A673 (cell line): Measurements from ENCODE around the gene ASPSCR1.

Source experiments
- EZH2 ChIP-seq: fragments of 200-600 bp; sonication (generic); IDR thresholded peaks from 2 replicates; pipeline ENCODE4 v1.6.1; 2017; ENCODE audit warnings: borderline replicate concordance, low read depth, mild to moderate bottlenecking, mixed read lengths, antibody characterized with exemption, low read length; ENCODE audit not compliant: poor library complexity, severe bottlenecking
- TF ChIP-seq, protein P1 (sequence below): fragments of 300-800, 200-600 bp; sonication (generic); conservative IDR thresholded peaks from 2 replicates; pipeline ENCODE4 v1.5.1; 2017; ENCODE audit warnings: low read depth, mild to moderate bottlenecking, antibody characterized with exemption, low read length, moderate library complexity, mixed read lengths

DNA sequence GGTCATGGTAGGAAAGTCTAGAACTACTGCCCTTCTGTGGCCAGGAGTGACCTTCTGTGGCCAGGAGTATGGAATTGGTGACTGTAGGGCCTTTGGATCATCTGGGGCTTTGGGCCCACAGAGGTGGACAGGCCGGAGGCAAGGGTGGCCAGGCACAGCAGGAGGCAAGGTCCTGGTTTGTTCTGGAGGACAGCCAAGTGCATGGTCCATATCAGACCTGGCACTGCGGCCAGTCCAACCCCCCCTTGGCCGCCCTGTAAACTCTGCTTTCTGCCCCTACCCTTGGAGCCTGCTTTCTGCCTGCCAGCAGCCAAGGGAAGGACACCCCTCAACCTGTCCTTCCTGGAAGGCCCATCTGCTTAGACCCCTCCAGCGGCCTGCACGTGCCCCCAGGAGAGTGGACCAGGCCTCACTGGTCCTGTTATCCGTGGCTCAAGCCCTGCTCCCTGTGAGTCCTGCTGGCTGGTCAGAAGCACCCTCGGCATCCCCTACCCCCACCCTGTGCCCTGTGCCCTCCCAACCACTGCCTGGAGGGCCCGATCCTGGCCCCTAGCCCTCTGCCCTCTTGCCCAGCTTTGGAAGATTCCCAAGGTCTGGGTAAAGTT is 62.4 kb downstream of the ASPSCR1 start:
- TF ChIP-seq, protein P1, sequence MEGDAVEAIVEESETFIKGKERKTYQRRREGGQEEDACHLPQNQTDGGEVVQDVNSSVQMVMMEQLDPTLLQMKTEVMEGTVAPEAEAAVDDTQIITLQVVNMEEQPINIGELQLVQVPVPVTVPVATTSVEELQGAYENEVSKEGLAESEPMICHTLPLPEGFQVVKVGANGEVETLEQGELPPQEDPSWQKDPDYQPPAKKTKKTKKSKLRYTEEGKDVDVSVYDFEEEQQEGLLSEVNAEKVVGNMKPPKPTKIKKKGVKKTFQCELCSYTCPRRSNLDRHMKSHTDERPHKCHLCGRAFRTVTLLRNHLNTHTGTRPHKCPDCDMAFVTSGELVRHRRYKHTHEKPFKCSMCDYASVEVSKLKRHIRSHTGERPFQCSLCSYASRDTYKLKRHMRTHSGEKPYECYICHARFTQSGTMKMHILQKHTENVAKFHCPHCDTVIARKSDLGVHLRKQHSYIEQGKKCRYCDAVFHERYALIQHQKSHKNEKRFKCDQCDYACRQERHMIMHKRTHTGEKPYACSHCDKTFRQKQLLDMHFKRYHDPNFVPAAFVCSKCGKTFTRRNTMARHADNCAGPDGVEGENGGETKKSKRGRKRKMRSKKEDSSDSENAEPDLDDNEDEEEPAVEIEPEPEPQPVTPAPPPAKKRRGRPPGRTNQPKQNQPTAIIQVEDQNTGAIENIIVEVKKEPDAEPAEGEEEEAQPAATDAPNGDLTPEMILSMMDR: no peak
- TF ChIP-seq EZH2: no peak
